ENCODE results near the gene SH3PXD2A.

The SH3PXD2A gene

GRCh38 chr10:103840740-103841070 is 14.7 kb downstream of the SH3PXD2A start:
- TF ChIP-seq CTCF (IDR thresholded peaks at IDR 0.05): no peak

DNA sequence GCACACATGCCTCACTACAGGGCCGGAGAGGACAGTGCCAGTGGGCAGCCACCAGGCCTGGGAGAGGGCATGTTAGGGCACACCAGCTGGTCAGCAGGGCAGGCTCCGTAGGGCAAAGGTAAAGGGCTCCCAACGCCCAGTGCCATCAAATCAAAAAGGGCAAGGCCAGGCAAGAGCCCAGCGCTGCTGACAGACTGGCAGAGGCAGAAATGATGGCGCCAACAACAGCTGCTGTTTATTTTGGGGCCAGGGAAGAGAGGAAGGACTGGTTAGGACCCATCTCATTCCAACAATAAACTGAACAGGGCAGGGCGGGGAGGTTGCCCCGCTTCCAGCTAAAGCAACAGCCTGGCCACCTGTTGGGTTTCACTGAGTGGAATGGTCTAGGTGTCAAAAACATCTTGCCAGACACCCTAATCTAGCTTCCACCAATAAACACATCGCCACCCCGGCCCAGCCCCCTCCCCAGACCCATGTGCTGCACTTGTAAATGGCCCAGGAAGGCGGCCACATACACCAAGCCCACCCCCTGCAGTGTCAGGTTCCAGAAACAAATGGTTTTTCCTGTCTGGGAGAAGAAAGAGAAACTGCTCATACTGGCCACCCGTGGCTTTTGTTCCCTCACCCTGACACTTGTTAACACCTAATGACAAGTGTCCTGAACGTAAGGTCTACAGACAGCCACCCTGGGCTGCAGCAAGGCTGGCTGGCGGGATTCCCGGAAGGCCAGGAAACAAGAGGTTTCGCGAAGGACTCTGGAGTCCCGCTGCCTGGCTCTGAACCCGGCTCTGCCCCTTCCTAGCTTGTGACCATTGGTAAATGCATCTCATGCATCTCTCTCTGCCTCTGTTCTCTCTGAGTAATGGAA is 15.3 kb downstream of the SH3PXD2A start:
- TF ChIP-seq CTCF (IDR thresholded peaks at IDR 0.05): no peak

DNA sequence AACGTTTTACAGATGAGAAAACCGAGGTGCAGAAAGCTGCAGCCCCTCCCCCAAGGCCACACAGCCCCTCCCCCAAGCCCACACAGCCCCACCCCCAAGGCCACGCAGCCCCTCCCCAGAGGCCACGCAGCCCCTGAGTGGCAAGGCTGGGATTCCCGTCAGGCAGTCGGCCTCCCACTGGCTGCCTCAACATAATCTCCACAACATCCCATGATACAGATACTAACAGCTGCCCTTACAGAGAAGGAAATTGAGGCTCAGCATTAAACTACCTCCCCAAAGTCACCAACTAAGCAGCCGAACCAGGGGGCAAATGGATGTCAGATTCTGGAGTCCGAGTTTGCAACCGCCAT is 15.9 kb downstream of the SH3PXD2A start:
- TF ChIP-seq CTCF (IDR thresholded peaks at IDR 0.05): no peak

DNA sequence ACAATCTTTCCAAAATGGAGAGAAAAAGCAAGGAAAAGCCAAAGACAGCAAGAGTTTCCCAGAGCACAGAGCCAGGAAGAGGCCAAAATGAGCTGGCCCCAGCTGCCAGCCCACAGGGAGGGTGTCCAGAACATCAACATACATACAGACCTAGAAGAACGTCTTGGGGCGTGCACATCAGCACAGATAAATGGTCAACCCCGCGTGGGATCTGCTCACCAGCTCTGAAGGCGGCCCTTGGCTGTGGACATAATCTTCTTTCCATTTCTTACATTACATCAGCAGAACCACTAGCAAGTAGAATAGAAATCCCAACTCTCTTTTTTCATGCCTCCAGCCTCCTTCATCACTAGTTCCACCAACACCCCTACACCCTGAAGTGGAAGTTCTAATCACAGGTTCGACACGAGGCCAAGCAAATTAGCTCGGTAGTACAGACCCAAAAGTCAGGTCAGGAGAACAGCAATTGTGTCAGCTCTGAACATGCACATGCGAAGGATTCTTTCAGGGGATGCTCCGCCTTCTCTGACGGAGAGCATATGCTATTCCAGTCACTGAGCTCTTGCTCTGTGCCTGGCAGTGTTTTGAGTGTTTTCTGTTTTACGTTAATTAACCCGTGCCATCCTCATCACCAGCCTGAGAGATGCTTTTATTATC is 16.4 kb downstream of the SH3PXD2A start:
- TF ChIP-seq CTCF (IDR thresholded peaks at IDR 0.05): no peak

DNA sequence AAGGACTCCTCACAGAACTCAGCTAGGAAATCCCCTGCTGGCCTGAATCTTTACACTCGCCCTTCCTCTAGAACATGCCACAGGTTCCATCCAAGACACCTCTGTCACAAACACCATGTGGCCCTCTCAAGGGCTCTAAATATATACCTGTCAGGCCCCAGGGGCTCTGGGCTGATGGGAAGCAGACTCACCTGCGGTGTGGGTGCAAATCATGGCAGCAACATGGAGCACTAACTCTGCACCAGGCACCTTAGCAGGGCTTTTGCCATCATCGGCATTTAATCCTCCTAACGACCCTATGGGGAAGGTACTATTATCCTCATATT is 17.3 kb downstream of the SH3PXD2A start:
- no peak for TF ChIP-seq CTCF (IDR thresholded peaks at IDR 0.05)

DNA sequence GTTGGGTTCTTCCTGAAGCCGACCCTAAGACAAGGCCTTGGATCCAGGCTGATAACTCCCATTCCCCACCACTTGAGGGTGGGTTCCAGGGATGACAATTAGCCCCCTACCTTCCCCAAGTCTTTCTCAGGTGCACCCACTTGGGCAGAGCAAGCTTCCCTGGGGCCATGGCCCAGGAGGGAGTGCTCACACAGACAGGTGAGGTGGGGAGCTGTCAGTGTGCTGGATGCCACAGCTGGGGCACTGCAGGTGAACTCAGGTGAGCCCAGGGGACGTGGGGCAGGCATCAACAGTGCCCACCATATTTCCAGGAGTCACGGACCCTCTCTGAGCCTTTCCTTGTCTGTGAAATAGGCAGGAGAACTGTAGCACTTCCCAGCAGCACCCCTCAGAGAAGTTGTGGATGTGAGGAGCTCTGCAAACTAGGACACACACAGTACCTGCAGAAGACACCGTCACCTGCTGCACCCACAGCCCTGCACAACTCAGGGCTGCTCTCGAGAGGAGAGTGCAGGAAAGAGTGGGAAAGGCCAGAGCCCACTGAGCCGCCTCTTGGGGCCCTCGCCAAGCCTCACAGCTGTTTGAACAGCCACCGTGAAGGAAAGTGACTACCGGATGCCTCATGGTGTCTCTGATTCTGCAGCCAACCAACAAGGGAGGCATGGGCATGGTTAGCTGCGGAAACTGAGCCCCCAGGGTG is 17.9 kb downstream of the SH3PXD2A start:
- TF ChIP-seq CTCF (IDR thresholded peaks at IDR 0.05): no peak

GRCh38 chr10:103836861-103837260 is 18.5 kb downstream of the SH3PXD2A start:
- no peak for TF ChIP-seq CTCF (IDR thresholded peaks at IDR 0.05)
